HEK293 (cell line): ENCODE measurements around the gene ALOX5.

Experiments used
- CTCF ChIA-PET: fragments of 350-600 bp; formaldehyde crosslinking; extraction: SDS; loops from one replicate; lab custom pipeline; 2021; ENCODE audit warnings: antibody characterized with exemption; lab: Yijun Ruan, JAX
- POLR2A ChIA-PET: fragments of 300-600 bp; formaldehyde crosslinking; extraction: SDS; loops from one replicate; lab custom pipeline; 2020; ENCODE audit warnings: antibody characterized with exemption, inconsistent platforms; lab: Yijun Ruan, JAX
- H3K27ac ChIP-seq: fragments of 200-500 bp; sonication (Bioruptor generic); 2 replicates; pipeline ENCODE4 v1.5.1; 2014; ENCODE audit warnings: low read depth, low read length, control low read depth, inconsistent platforms; ENCODE audit errors: extremely low read depth
- H3K36me3 ChIP-seq, 2 experiments: fragments of 200-500 bp in 1 of 2; sonication (Bioruptor generic) in 1 of 2; 1 replicate in 1 of 2; 2 replicates in 1 of 2; pipeline ENCODE4 v1.5.1; 2014 to 2017; ENCODE audit warnings: inconsistent platforms in 2 of 2, low read length in 2 of 2; ENCODE audit not compliant: control insufficient read depth in 2 of 2, insufficient read depth in 1 of 2
- H3K4me1 ChIP-seq: fragments of 200-500 bp; sonication (Bioruptor generic); 2 replicates; pipeline ENCODE4 v1.5.1; 2014; ENCODE audit warnings: mild to moderate bottlenecking, low read length, inconsistent platforms; ENCODE audit not compliant: control insufficient read depth, insufficient read depth
- H3K4me3 ChIP-seq: 2 replicates; pipeline ENCODE4 v1.5.1; 2011; ENCODE audit warnings: low read depth, mild to moderate bottlenecking, control low read depth, low read length, moderate library complexity
- H3K9me3 ChIP-seq: fragments of 200-500 bp; sonication (Bioruptor generic); 2 replicates; pipeline ENCODE4 v1.5.1; 2014; ENCODE audit warnings: low read depth, low read length, inconsistent platforms; ENCODE audit not compliant: control insufficient read depth, insufficient read depth
- HOXC10 ChIP-seq: sonication (generic); formaldehyde crosslinking; IDR thresholded peaks from 2 replicates; pipeline ENCODE4 v1.8.1; 2023; ENCODE audit warnings: mild to moderate bottlenecking, missing genetic modification reagents
- ZNF157 ChIP-seq: fragments of 450-650 bp; formaldehyde crosslinking; IDR thresholded peaks from 2 replicates; pipeline ENCODE4 v1.5.1; 2016; ENCODE audit warnings: missing biosample characterization, missing genetic modification characterization
- ZNF280D ChIP-seq: fragments of 450-650 bp; formaldehyde crosslinking; IDR thresholded peaks from 2 replicates; pipeline ENCODE4 v1.5.1; 2016; ENCODE audit warnings: missing biosample characterization, missing genetic modification characterization
- ZNF37A ChIP-seq: fragments of 450-650 bp; IDR thresholded peaks from 2 replicates; pipeline ENCODE4 v1.5.1; 2018; ENCODE audit warnings: missing biosample characterization, missing genetic modification characterization
- ZNF449 ChIP-seq: fragments of 450-650 bp; formaldehyde crosslinking; IDR thresholded peaks from 2 replicates; pipeline ENCODE4 v1.5.1; 2017; ENCODE audit warnings: missing biosample characterization, mild to moderate bottlenecking, missing genetic modification characterization, moderate library complexity
- ZNF501 ChIP-seq: fragments of 450-650 bp; formaldehyde crosslinking; IDR thresholded peaks from 2 replicates; pipeline ENCODE4 v1.5.1; 2016; ENCODE audit warnings: missing biosample characterization, missing genetic modification characterization
- ZNF777 ChIP-seq: fragments of 450-650 bp; formaldehyde crosslinking; IDR thresholded peaks from 2 replicates; pipeline ENCODE4 v1.5.1; 2017; ENCODE audit warnings: missing biosample characterization, missing genetic modification characterization, borderline replicate concordance
- ZNF843 ChIP-seq: fragments of 450-650 bp; formaldehyde crosslinking; IDR thresholded peaks from 2 replicates; pipeline ENCODE4 v1.5.1; 2016; ENCODE audit warnings: missing biosample characterization, missing genetic modification characterization
- TF ChIP-seq, protein P1 (sequence below): fragments of 450-650 bp; formaldehyde crosslinking; IDR thresholded peaks from 2 replicates; pipeline ENCODE4 v1.5.1; 2016; ENCODE audit warnings: missing biosample characterization, missing genetic modification characterization
- TF ChIP-seq, protein P2 (sequence below): fragments of 450-650 bp; formaldehyde crosslinking; conservative IDR thresholded peaks from 2 replicates; pipeline ENCODE4 v1.5.1; 2016; ENCODE audit warnings: low read depth, missing biosample characterization, missing genetic modification characterization
- TF ChIP-seq, protein P3 (sequence below): fragments of 450-650 bp; formaldehyde crosslinking; IDR thresholded peaks from 2 replicates; pipeline ENCODE4 v1.5.1; 2016; ENCODE audit warnings: missing biosample characterization, missing genetic modification characterization
- TF ChIP-seq, protein P4 (sequence below): sonication (generic); formaldehyde crosslinking; IDR thresholded peaks from 2 replicates; pipeline ENCODE4 v1.8.1; 2022; ENCODE audit warnings: mild to moderate bottlenecking, moderate library complexity, missing genetic modification reagents

Gene ALOX5

GRCh38 chr10:45456233-45456632 is 82.2 kb downstream of the ALOX5 start:
- Histone ChIP-seq H3K9me3 (no peaks in the 10 kb centered on the region), H3K27ac (no peak overlapping the region), H3K4me3 (no peak overlapping the region), H3K4me1 (no peaks in the 10 kb centered on the region), H3K36me3 (peaks cover 0 to 25% of the 10 kb centered on the region in 2 experiments; a peak in 1 of 3 replicates)
- CTCF ChIA-PET = interaction anchor here (0.5 kb wide), 1 partner anchor 22 kb away, joined by 4 read pairs; no protein-coding TSS in a partner anchor
- TF ChIP-seq, protein P1, sequence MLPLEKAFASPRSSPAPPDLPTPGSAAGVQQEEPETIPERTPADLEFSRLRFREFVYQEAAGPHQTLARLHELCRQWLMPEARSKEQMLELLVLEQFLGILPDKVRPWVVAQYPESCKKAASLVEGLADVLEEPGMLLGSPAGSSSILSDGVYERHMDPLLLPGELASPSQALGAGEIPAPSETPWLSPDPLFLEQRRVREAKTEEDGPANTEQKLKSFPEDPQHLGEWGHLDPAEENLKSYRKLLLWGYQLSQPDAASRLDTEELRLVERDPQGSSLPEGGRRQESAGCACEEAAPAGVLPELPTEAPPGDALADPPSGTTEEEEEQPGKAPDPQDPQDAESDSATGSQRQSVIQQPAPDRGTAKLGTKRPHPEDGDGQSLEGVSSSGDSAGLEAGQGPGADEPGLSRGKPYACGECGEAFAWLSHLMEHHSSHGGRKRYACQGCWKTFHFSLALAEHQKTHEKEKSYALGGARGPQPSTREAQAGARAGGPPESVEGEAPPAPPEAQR (tag by site-specific recombination) = no peak
- no peak for TF ChIP-seq ZNF843 (tag by site-specific recombination)
- no peak for TF ChIP-seq ZNF157
- no peak for TF ChIP-seq ZNF280D (tag by site-specific recombination)
- TF ChIP-seq, protein P2, sequence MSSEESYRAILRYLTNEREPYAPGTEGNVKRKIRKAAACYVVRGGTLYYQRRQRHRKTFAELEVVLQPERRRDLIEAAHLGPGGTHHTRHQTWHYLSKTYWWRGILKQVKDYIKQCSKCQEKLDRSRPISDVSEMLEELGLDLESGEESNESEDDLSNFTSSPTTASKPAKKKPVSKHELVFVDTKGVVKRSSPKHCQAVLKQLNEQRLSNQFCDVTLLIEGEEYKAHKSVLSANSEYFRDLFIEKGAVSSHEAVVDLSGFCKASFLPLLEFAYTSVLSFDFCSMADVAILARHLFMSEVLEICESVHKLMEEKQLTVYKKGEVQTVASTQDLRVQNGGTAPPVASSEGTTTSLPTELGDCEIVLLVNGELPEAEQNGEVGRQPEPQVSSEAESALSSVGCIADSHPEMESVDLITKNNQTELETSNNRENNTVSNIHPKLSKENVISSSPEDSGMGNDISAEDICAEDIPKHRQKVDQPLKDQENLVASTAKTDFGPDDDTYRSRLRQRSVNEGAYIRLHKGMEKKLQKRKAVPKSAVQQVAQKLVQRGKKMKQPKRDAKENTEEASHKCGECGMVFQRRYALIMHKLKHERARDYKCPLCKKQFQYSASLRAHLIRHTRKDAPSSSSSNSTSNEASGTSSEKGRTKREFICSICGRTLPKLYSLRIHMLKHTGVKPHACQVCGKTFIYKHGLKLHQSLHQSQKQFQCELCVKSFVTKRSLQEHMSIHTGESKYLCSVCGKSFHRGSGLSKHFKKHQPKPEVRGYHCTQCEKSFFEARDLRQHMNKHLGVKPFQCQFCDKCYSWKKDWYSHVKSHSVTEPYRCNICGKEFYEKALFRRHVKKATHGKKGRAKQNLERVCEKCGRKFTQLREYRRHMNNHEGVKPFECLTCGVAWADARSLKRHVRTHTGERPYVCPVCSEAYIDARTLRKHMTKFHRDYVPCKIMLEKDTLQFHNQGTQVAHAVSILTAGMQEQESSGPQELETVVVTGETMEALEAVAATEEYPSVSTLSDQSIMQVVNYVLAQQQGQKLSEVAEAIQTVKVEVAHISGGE (tag by site-specific recombination) = no peak
- TF ChIP-seq, protein P3, sequence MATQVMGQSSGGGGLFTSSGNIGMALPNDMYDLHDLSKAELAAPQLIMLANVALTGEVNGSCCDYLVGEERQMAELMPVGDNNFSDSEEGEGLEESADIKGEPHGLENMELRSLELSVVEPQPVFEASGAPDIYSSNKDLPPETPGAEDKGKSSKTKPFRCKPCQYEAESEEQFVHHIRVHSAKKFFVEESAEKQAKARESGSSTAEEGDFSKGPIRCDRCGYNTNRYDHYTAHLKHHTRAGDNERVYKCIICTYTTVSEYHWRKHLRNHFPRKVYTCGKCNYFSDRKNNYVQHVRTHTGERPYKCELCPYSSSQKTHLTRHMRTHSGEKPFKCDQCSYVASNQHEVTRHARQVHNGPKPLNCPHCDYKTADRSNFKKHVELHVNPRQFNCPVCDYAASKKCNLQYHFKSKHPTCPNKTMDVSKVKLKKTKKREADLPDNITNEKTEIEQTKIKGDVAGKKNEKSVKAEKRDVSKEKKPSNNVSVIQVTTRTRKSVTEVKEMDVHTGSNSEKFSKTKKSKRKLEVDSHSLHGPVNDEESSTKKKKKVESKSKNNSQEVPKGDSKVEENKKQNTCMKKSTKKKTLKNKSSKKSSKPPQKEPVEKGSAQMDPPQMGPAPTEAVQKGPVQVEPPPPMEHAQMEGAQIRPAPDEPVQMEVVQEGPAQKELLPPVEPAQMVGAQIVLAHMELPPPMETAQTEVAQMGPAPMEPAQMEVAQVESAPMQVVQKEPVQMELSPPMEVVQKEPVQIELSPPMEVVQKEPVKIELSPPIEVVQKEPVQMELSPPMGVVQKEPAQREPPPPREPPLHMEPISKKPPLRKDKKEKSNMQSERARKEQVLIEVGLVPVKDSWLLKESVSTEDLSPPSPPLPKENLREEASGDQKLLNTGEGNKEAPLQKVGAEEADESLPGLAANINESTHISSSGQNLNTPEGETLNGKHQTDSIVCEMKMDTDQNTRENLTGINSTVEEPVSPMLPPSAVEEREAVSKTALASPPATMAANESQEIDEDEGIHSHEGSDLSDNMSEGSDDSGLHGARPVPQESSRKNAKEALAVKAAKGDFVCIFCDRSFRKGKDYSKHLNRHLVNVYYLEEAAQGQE (tag by site-specific recombination) = no peak
- no peak for TF ChIP-seq ZNF501 (tag by site-specific recombination)
- TF ChIP-seq, protein P4, sequence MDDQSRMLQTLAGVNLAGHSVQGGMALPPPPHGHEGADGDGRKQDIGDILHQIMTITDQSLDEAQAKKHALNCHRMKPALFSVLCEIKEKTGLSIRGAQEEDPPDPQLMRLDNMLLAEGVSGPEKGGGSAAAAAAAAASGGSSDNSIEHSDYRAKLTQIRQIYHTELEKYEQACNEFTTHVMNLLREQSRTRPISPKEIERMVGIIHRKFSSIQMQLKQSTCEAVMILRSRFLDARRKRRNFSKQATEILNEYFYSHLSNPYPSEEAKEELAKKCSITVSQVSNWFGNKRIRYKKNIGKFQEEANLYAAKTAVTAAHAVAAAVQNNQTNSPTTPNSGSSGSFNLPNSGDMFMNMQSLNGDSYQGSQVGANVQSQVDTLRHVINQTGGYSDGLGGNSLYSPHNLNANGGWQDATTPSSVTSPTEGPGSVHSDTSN = no peak
- no peak for TF ChIP-seq HOXC10 (CRISPR knock-in tag)
- no peak for TF ChIP-seq ZNF449
- TF ChIP-seq ZNF777 (tag by site-specific recombination) = no peak
- no peak for TF ChIP-seq ZNF37A (tag by site-specific recombination)
- POLR2A ChIA-PET = no interaction called here
